DMS 273 (cell line): ENCODE data around the gene GARIN3.
"Not testable (repeated sequence)": the region's sequence is repeated elsewhere in the genome, so short reads cannot be mapped to it uniquely, and the experiment has no call there.

Experiments used
- DNase-seq: peaks from one replicate; lab custom pipeline; 2025; ENCODE audit not compliant: unreplicated experiment; lab: John Stamatoyannopoulos, UW

The GARIN3 gene

DNA sequence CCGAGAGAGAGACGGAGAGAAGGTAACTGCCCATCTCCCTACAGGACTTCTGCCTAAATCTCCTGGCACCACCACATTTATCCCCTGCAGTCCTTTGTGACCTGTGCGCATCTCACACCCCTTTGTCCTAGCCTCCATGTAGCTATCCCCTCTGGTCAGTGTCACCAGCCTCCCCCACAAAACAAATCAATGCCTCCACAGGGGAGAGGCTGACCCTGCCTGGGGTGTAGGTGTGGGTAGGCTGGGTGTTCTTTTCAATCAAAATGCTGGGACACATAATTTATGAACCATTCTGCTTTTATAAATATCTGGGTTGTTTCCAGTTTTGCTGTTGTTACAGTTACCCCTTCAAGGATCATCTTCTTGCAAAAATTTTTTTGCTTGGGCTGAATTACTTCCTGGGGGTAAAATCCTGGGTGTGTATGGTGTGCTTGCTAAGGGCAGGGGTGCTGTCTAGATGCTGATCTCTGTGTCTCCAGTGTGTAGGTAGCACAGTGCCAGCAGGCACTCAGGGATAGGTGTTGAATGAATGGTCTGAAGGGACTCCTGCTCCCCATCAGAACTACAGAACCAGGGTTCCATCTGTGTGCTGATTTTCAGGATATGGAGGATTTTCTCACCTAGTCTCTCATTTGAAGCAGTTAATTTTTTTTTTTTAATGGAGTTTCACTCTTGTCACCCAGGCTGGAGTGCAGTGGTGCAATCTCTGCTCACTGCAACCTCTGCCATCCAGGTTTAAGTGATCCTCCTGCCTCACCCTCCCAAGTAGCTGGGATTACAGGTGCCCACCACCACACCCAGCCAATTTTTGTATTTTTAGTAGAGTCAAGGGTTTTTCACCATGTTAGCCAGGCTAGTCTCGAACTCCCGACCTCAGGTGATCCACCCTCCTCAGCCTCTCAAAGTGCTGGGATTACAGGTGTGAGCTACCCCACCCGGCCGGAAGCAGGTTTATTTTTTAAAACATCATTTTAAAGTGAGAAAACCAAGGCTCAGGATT, at the start of gene GARIN3:
GARIN3 (minus strand) TSS at position 51 of the 1,000 bp plus-strand sequence. CDS start 96 bp downstream, outside the sequence.
- no peak for DNase-seq

DNA sequence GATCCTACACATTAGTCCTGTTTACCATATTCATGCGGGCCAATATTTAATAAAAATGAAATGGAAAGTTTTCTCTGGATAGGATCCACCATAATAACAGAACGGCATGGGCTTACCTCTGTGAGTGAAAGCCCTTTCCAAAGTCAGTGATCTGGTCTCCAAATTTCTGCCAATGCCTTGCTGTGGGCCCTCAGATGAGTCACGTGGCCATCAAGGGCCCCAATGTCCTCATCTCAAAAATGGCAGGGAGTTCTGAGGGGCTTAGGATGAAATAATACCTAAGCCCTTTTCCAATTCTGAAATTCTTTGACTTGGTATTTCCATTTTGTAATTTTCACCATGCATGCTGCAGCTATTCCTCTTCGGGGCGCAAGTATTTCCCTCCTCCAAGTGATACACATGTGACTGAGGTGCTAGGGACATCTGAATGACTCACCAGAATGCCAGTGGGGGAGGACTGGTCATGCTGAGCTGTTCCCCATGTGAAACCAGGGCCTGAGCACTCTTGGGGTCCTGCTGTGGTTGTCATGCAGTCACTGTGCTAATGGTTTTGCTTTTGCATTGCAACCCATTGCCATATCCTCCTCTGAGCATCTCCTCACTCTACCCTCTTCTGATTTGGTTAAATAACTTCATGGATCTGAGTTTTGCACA, 49.6 kb upstream of the GARIN3 start:
- DNase-seq, result no peak

DNA sequence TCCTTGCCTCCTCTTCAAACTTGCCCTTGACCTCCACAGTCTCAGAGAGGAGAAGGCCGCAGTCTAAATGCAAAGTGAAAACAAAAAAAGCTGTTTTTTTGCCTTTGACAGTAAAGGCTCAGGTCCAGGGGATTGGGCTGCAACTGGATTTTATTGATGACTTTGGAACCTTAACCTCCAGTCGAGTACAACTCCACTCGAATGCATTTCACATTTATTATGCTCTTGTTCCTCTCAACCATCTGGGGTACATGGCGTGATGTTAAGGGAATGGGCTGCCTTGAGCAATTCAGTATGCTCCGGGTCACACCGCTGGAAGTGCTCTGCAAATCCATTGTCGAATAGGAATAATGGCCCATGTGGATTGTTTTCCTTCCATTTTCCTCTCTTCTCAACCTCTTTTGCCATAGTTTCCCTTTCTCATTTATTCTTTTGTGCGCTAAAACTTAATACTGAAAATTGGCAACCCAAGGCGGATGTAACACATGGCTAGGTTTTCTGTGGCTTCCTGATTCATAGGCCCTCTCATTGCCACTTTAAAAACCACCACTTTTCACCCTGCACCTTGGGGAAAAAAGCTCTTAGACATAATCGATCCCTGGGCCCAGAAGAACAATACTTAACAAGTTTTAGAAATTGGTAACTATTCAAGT, 48.9 kb upstream of the GARIN3 start:
- no peak for DNase-seq

DNA sequence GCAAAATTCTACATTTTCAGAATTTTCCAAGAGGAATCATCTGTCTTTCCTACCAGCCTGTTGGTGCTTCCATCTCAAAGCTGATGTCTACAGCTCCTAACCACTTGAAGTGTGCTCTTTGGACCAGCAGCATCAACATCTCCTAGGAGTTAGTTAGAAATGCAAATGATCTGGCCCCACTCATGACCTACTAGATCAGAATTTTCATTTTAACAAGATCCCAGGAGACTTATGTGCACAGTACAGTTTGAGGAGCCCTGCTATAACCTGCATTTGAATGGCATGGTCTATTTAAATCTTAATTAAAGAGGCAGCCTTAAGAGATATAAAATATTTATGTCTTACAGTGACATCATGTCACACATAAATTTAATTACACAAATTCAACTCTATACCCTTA, 48.4 kb upstream of the GARIN3 start:
- no peak for DNase-seq

DNA sequence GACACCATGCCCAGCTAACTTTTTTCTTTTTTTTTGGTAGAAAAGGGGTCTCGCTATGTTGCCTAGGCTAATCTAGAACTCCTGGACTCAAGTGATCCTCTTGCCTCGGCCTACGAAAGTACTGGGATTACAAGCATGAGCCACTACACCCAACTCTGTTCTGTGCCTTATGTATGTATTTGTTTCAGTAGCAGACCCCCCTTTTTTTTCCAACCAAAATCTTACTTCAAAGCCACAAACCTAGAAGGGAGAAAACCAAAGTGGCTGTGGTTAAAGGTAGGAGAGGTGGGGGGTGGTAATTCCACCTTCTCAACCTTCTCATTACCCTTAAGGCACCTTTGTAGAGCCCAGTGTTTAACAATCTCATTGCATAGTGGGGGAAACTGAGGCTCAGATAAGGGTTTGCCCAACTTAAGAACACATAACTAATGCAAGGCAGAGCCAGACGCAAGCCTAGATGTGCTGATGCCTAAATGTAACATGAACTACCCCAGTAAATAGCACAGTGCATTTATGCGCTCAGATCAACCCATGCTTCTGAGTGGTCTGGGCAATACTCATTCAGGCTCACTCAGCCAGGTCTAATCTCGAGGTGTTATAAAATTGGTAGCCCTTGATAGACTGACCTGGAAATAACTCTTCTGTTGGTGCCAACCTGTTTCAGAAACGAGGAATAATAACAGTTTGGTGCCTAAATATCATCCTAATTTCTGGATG, 47.6 kb upstream of the GARIN3 start:
- DNase-seq, result no peak

DNA sequence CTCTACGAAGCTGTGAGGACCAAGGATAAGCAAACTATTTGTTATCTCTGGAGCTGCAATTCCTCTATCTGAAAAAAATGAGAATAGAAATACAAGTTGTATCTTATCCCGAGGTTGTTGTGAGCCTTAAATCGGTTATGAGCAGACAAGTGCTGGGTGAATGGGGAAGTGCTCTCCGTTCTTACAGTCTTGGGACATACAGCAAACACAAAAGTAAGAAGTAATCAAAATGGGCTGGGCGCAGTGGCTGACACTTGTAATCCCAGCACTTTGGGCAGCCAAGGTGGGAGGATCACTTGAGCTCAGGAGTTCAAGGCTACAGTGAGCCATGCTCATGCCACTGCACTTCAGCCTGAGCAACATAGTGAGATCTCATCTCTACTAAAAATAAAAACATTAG, 46.2 kb upstream of the GARIN3 start:
- no peak for DNase-seq

DNA sequence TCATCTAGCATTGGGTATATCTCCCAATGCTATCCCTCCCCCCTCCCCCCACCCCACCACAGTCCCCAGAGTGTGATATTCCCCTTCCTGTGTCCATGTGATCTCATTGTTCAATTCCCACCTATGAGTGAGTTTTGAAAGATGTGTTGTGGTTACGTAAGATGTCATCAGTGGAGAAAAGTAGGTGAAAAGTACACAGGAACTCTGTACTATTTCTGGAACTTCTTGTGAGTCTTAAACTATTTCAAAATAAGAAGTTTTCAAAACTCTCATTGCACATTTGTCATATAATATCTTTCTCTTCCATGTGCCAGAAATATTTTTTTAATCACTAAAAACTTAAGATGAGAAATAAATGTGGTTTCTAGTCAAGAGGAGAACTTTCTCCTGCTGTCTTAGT, 44.6 kb upstream of the GARIN3 start:
- DNase-seq, result not testable (repeated sequence)

DNA sequence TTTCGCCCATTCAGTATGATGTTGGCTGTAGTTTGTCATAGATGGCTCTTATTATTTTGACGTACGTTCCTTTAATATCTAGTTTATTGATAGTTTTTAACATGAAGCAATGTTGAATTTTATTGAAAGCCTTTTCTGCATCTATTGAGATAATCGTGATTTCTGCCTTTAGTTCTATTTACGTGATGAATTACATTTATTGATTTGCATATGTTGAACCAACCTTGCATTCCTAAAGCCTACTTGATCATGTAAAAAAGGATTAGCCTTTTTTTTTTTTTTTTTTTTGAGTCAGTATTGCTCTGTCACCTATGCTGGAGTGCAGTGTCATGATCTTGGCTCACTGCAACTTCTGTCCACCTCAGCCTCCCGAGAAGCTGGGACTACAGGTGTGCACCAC, 39.6 kb upstream of the GARIN3 start:
- DNase-seq, result no peak

DNA sequence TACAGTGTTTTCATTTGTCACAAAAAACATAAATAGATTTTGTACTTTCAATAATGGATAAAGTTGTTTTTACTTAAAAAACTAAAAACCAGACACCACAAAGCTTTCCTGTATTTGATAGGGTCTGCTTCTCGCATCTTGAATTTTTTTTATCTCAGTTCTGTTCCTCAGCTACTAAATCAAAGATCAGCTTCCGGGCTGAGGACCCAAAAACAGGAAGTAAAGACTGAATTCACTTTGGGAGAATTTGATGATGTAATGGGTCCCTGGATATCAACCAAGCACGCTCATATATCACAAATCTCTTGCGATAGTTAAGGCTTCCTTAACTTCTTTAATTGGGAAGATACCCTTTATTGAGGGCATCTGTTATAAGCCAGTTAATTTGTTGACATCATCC, 38.7 kb upstream of the GARIN3 start:
- no peak for DNase-seq

DNA sequence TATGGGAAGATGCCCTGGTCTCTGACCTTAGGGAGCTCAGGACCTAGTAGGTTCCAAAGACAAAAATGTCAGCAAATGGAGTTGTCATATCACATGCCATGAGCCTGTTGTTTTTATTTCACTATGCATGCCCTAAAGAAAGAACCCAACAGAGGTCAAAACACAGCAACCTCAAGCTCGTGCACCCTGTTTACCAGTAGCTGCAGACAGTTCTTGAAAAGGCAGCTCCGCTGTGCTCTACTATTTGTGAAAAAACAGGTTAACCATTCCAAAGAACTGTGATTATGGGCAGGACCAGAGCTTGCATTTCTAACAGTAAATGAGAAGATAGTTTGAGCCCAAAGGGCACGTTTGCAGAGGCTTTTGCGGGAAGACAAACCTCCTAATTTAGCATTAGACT, 37.4 kb upstream of the GARIN3 start:
- no peak for DNase-seq

DNA sequence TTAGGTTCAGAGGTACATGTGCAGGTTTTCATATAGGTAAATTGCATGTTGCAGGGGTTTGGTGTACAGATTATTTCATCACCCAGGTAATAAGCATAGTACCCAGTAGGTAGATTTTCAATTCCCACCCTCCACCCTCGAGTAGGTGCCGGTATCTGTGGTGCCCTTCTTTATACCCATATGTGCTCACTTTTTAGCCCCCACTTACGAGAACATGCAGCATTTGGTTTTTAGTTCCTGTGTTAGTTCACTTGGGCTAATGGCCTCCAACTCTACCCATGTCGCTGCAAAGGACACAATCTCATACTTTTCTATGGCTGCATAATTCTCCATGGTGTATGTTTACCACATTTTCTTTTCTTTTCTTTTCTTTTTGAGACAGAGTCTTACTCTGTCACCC, 35.8 kb upstream of the GARIN3 start:
- no peak for DNase-seq

DNA sequence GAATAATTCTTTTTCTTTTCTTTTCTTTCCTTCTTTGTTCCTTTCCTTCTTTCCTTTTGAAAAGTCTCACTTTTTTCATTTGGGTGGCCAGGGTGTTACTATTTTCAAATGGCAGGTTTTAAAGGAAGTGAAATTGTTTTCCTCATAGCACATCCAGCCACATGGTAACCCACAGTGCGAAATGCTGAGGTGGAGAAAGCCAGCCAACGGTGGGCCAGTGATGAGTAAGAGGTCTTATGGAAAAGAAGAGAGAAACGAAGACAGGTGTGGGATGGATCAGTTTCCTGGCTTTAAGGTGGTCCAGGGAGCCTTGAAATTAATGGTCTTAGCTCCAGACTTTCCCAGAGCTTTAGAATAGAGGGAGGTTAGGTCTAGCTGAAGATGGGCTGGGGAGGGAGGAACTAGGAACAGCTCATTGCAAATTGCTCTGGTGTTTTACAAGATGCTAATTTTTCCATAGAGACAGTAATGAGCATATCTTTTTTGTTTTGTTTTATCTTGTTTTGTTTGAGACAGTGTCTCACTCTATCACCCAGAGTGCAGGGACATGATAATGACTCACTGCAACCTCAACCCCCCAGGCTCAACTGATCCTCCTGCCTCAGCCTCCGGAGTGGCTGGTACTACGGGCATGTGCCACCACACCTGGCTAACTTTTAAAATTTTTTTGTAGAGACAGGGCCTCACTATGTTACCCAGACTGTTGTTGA, 32.4 kb upstream of the GARIN3 start:
- no peak for DNase-seq

DNA sequence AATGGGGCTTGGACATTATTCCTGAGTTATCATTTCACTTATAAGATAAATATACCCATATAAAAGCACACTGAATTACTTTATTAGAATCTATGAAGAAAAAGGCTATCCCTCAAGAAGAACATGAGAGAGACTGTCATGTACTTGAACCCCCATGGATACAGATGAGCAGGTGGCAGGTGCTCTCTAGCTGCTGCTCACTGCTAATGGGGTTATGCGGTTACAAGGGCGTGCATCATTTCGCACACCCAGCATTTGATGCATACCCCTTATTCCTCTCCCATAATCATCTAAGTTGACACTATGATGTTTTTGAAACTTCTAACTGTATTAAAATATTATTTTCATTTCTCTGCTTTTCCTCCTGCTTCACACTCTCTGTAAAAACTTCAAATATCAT, 31.0 kb upstream of the GARIN3 start:
- DNase-seq, result no peak

DNA sequence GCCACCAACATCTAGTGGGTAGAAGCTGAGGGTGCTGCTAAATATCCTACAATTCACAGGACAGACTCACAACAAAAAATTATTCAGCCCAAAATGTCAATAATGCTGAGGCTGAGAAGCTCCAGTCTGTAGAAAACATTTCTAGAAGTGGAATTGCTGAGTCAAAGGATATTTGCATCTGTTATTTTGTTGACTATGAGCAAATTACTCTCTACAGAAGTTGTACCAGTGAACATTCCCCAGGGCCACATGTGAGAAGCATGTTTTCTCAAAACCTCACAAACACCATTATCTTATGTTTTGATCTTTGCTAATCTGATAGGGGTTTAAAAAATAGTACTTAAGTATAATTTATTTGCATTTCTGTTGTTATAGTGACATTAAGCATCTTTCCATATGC, 30.0 kb upstream of the GARIN3 start:
- DNase-seq, result no peak

DNA sequence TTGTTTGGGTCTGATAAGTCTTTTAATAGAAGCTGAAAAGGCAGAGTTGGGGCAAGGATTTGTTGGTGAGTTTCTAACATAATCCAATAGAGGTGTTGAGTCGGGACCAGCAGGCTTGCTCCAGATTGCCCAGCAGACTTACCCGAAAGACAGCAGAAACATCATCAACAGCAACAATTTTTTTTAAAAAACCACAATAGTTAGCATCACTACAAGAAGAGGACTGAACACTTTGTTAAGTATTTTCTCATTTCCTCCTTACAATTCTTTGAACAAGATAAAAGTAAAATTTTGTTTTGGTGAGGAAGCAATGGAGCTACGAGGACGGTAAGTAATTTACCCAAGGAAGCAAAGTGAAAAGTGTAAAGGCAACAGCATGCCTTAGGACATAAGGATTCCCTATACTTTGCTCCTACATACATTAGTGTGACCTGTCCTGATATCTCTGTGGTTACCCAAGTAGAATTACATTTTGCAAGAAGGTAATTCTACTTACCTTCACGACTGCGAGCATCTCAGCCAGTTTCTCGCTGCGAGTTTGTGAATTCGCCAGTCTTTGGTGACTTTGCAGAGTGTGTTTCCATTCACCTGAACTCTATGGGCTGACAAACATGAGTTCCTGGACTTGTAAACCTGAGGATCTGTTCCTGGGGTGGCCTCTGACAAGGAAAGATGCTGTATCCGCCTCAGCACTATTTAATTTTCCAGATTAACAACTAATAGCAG, 27.8 kb upstream of the GARIN3 start:
- DNase-seq, result no peak

DNA sequence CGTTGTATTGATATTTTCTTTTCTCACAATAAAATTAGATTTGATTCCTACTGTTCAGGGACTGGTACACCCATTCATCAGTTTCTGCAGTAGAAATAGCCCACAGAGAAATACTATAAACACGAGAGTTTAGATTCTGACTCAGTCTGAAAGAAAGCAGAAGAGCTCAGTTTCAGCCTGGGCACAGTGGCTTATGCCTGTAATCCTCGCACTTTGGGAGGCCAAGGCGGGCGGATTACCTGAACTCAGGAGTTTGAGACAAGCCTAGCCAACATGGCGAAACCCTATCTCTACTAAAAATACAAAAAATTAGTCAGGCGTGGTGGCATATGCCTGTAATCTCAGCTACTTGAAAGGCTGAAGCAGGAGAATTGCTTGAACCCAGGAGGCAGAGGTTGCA, 23.2 kb upstream of the GARIN3 start:
- no peak for DNase-seq

DNA sequence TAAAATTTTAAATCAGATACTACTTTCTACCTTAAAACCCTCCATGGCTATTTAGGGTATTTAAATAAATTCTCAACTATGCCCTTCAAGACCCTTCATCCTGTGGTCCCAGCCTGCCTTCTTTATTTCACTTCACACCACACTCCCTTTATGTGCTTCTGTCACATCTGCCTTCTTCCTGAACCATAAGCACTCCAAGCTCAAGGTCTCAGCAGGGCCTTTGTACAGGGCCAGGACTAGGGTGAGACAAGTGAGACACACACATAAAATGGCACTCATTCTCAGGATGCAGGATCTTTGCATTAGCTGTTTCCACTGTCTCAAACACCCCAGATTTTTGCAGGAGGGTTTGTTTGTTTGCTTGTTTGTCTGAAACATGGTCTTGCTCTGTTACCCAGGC, 22.2 kb upstream of the GARIN3 start:
- no peak for DNase-seq

DNA sequence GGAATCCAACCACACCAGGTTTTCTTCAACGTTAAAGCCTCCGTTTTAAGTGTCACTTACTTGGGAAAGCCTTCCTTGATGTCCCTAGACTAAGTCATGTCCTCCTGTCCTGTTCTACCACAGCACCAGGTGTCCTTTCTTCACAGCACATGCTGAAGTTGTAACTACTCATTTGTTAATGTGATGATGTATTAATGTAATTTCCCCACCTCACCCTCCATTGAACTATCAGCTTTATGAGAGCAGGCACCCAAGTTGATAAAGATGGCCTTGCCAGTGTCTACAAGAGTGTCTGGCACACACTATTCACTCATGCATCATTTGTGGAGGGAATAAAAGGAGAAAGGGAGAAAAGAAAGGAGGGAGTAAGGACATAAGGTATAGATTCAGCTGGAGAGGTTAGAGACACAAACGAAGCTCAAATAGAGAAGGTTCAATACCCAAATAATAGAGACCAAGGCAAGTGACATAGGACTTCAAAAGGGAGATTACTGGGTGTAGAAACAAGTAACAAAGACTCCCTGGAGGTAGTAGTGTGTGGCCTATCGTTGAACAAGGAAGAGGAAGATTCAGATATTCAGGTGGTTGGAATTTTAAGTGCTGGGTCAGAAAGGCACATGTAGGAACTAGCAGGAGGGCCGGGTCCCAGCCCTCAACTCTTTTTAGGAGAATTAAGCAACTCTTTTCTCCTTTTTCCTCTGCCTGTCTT, 21.1 kb upstream of the GARIN3 start:
- no peak for DNase-seq

DNA sequence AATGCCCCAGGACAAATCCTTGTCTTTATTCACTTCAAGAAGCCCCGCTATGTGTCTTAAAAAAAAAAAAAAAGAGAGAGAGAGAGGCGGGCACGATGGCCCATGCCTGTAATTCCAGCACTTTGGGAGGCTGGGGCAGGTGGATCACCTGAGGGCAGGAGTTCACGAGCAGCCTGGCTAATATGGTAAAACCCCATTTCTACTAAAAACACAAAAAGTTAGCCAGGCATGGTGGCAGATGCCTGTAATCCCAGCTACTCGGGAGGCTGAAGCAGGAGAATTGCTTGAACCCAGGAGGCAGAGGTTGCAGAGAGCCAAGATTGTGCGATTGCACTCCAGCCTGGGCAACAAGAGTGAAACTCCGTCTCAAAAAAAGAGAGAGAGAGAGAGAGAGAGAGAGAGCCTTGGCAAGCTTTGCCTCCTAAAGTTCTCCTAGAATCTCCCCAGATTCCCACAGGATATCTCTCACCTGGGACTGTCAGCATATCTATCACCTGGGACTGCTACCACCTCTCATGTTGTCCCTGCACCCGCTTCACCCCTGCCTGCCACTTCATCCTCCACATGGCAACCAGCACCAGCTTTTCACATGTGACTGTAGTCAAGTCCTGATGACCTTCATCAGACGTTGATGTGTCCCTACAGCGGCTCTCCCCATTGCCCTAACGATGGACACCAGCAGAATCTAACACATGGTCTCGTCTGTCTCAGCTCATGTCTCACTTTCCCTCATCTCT, 20.4 kb upstream of the GARIN3 start:
- no peak for DNase-seq
